ENCODE measurements around the gene RERE.
"Not testable (repeated sequence)": the region's sequence is repeated elsewhere in the genome, so short reads cannot be mapped to it uniquely, and the experiment has no call there.

RERE gene

DNA sequence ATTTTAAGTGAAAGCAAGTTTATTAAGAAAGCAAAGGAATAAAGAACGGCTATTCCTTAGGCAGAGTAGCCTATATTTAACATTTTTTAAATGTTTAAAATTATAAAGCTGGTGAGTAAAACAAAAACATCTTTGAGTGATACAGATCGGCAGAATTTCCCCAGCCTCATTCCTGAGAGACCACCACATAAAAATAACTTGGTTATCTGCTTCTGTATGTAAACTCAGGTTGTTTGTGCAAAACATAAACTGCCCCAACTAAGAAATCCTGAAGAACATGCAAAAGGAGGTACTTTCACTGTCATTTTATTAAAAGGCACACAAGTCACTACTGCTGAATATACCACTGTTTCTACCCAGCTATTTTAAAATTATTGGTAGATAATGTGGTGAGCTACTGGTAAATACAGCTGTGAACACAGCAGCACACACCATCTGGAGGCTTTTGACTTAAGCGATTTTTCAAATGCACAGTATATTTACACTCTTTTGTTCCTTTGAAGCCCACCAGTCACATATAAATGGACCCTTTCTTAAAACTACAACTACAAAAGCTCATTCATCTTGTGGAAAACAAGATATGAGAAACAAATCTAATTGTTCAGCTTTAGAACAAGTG, 119.3 kb downstream of the RERE start:
- DNase-seq (ENCODE audit: low read depth) = no peak
- TF ChIP-seq, protein P1, sequence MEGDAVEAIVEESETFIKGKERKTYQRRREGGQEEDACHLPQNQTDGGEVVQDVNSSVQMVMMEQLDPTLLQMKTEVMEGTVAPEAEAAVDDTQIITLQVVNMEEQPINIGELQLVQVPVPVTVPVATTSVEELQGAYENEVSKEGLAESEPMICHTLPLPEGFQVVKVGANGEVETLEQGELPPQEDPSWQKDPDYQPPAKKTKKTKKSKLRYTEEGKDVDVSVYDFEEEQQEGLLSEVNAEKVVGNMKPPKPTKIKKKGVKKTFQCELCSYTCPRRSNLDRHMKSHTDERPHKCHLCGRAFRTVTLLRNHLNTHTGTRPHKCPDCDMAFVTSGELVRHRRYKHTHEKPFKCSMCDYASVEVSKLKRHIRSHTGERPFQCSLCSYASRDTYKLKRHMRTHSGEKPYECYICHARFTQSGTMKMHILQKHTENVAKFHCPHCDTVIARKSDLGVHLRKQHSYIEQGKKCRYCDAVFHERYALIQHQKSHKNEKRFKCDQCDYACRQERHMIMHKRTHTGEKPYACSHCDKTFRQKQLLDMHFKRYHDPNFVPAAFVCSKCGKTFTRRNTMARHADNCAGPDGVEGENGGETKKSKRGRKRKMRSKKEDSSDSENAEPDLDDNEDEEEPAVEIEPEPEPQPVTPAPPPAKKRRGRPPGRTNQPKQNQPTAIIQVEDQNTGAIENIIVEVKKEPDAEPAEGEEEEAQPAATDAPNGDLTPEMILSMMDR (IDR thresholded peaks at IDR 0.05; ENCODE audit: control insufficient read depth, extremely low read depth, insufficient read depth) = no peak
- H3K4me3 ChIP-seq (ENCODE audit: low read depth, low read length) = no peak overlapping the region

DNA sequence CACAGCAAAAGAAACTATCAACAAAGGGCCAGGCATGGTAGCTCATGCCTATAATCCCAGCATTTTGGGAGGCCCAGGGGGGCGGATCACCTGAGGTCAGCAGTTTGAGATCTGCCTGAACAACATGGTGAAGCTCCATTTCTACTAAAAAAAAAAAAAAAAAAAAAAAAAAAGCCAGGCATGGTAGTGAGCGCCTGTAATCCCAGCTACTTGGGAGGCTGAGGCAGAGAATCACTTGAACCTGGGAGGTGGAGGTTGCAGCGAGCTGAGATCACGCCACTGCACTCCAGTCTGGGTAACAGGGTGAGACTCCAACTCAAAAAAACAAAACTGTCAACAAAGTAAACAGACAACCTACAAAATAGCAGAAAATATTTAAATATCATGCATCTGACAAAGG, 122.0 kb downstream of the RERE start:
- not testable (repeated sequence) for DNase-seq (ENCODE audit: low read depth)

DNA sequence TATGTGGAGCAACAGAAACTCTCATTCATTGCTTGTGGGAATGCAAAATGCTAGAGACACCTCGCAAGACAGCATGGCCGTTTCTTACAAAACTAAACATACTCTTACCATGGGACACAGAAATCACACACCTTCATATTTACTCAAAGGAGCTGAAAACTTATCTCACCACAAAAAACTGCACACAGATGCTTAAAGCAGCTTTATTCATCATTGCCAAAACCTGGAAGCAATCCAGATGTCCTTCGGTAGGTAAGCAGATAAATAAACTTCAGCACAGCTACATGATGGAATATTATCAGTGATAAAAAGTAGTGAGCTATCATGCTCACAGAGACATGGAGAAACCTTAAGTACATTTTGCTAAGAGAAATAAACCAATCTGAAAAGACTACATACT, 124.3 kb downstream of the RERE start:
- TF ChIP-seq, protein P1 (IDR thresholded peaks at IDR 0.05; ENCODE audit: control insufficient read depth, extremely low read depth, insufficient read depth) = no peak
- no peak overlapping the region for H3K4me3 ChIP-seq (ENCODE audit: low read depth, low read length)
- DNase-seq (ENCODE audit: low read depth) = no peak

More for the DNA sequence above, 122.0 kb downstream of the RERE start:
- not testable (repeated sequence) for H3K4me3 ChIP-seq (ENCODE audit: low read depth, low read length)

DNA sequence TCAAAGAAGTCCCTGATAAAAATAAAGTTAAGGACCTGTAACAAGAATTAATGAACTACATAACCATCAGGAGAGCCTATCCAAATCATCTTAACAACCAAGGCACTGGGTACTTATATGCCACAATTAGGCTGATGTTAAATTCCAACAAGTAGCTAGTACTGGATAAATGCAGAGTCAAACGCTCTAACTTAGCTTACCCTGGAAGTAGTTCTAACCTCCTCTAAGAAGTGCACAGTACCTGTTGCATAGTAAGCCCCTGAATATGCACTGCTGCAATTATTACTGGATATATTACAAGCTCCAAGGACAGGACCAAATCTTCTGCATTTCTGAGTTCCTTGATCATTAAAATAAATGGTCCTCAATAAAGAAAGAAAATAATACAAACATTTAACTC, 125.8 kb downstream of the RERE start:
- no peak for DNase-seq (ENCODE audit: low read depth)

DNA sequence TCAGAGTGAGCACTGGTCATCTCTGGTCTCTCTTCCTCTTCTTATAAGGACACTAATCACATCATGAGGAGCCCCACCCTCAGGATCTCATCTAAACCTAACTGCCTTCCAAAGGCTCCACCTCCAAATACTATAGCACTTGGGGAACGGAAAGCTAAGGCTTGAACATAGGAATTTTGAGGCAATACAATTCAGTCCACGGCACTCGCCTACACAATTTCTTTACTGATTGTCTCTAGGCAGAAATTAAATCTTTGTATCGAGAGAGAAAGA, 127.3 kb downstream of the RERE start:
- H3K4me3 ChIP-seq (ENCODE audit: low read depth, low read length) = no peak overlapping the region
- no peak for DNase-seq (ENCODE audit: low read depth)
- TF ChIP-seq, protein P1 (IDR thresholded peaks at IDR 0.05; ENCODE audit: control insufficient read depth, extremely low read depth, insufficient read depth) = no peak

More for the DNA sequence above, 125.8 kb downstream of the RERE start:
- H3K4me3 ChIP-seq (ENCODE audit: low read depth, low read length) = no peak overlapping the region
- TF ChIP-seq, protein P1 (IDR thresholded peaks at IDR 0.05; ENCODE audit: control insufficient read depth, extremely low read depth, insufficient read depth) = no peak

DNA sequence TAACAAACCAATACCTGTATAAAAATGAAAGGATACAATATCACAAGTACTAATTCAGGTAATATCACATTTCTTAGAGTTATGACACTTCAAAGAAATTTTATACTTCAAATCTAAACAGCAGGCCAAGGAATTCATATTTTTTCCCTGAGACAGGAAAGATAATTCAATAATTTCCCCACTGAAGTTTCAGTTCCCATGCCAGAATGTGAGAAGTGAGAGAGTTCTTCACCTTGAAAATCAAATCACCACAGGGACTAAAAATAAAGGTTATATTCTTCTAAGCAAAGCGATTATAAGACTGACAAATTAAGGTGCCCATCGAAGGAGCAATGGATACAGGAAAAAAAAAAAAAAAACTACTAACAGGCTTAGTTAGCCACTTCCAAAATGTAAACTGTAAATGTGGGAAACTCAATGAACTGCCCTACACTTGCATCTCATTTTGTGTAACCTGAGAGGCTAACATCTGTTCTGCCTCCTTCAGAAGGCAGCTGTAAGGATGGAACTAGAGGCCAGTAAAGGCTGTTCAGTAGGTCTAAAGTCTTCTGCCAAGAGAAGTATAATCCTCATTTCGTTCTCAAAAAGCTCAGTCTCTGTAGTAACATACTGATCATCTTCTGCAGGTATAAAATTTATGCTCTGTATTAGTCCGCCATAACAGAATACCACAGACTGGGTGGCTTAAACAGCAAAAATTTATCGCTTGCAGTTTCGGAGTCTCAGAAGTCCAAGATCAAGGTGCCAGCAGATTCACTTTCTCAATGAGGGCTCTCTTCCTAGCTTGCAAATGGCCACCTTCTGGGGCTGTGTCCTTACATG, 127.8 kb downstream of the RERE start:
- no peak overlapping the region for H3K4me3 ChIP-seq (ENCODE audit: low read depth, low read length)
- TF ChIP-seq, protein P1 (IDR thresholded peaks at IDR 0.05; ENCODE audit: control insufficient read depth, extremely low read depth, insufficient read depth) = no peak
- no peak for DNase-seq (ENCODE audit: low read depth)

DNA sequence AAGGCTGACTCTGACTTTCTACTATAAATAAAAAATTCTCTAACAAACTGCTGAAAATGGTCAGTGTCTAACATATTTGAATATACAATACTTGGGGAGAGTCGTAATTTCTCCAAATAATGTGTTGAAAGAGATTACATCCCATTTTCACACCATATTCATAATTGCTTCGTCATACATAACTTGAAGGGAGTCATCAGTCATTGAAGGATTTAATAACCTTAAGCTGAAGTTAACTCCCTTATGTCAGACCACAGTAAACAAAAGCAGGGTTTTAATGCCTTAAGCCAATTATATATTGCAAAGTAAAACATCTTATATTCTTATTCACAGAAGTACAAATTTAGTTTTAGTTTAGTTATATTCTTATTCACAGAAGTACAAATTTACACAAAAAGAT, 129.9 kb downstream of the RERE start:
- no peak overlapping the region for H3K4me3 ChIP-seq (ENCODE audit: low read depth, low read length)
- no peak for DNase-seq (ENCODE audit: low read depth)
- TF ChIP-seq, protein P1 (IDR thresholded peaks at IDR 0.05; ENCODE audit: control insufficient read depth, extremely low read depth, insufficient read depth) = no peak
